Liver (tissue), 3 donors: ENCODE measurements around the gene COL23A1.

ENCODE experiments used
- ATF3 ChIP-seq: IDR thresholded peaks from 2 replicates; pipeline ENCODE4 v1.6.1; 2016; ENCODE audit warnings: antibody characterized with exemption
- CTCF ChIP-seq: fragments of 150-350 bp; IDR thresholded peaks from 2 replicates; pipeline ENCODE4 v1.5.1; 2017; ENCODE audit warnings: improper control_type of control experiment, low read depth, low read length; ENCODE audit not compliant: missing input control
- EGR1 ChIP-seq, 2 donors: IDR thresholded peaks; 2 replicates each; pipeline ENCODE4 v1.6.1; 2016 to 2018; ENCODE audit warnings: antibody characterized with exemption in 2 of 2, low read depth in 2 of 2
- FOXA1 ChIP-seq: IDR thresholded peaks from 2 replicates; pipeline ENCODE4 v1.6.1; 2016; ENCODE audit warnings: antibody characterized with exemption
- HNF4A ChIP-seq, 2 donors: conservative IDR thresholded peaks; 2 replicates each; pipeline ENCODE4 v1.6.1; 2016; ENCODE audit warnings: antibody characterized with exemption in 2 of 2, mild to moderate bottlenecking in 2 of 2
- HNF4G ChIP-seq: IDR thresholded peaks from 2 replicates; pipeline ENCODE4 v1.6.1; 2016; ENCODE audit warnings: antibody characterized with exemption
- JUND ChIP-seq, 2 donors: IDR thresholded peaks; 2 replicates each; pipeline ENCODE4 v1.6.1; 2016; ENCODE audit warnings: antibody characterized with exemption in 2 of 2
- MAX ChIP-seq: IDR thresholded peaks from 2 replicates; pipeline ENCODE4 v1.6.1; 2016; ENCODE audit warnings: antibody characterized with exemption
- RAD21 ChIP-seq, 2 donors: IDR thresholded peaks; 2 replicates each; pipeline ENCODE4 v1.6.1; 2016; ENCODE audit warnings: antibody characterized with exemption in 2 of 2, mild to moderate bottlenecking in 2 of 2
- REST ChIP-seq: IDR thresholded peaks from 2 replicates; pipeline ENCODE4 v1.6.1; 2016; ENCODE audit warnings: antibody characterized with exemption, mild to moderate bottlenecking
- SP1 ChIP-seq: IDR thresholded peaks from 2 replicates; pipeline ENCODE4 v1.6.1; 2018; ENCODE audit warnings: antibody characterized with exemption, mild to moderate bottlenecking
- TAF1 ChIP-seq: conservative IDR thresholded peaks from 2 replicates; pipeline ENCODE4 v1.6.1; 2016; ENCODE audit warnings: antibody characterized with exemption, mild to moderate bottlenecking
- ZBTB33 ChIP-seq: IDR thresholded peaks from 2 replicates; pipeline ENCODE4 v1.6.1; 2016; ENCODE audit warnings: antibody characterized with exemption
- donor health status: healthy.
- donor health status: healthy.

GRCh38 chr5:178454303-178454702 is 135.9 kb downstream of the COL23A1 start:
- TF ChIP-seq JUND (IDR thresholded peaks at IDR 0.05) (no peak), REST (no peak), ZBTB33 (no peak), CTCF (no peak), ATF3 (no peak), MAX (no peak), RAD21 (IDR thresholded peaks at IDR 0.05) (no peak), TAF1 (no peak), FOXA1 (no peak), EGR1 (IDR thresholded peaks at IDR 0.05; ENCODE audit: low read depth in 2 of 2) (no peak), HNF4G (no peak), SP1 (no peak), HNF4A (conservative IDR thresholded peaks at IDR 0.05) (no peak)
